Measurements from ENCODE around the gene SOX13.

Gene SOX13

GRCh38 chr1:204108312-204109141, 35.6 kb downstream of the SOX13 start:
- DNase-seq = no peak

- no peak for DNase-seq
Observed at GRCh38 chr1:204110894-204111633, 38.1 kb downstream of the SOX13 start.

GRCh38 chr1:204112876-204113730, 40.2 kb downstream of the SOX13 start:
- no peak for DNase-seq

- no peak for DNase-seq
Observed at GRCh38 chr1:204113896-204114295, 41.0 kb downstream of the SOX13 start.

- no peak for DNase-seq
Observed at GRCh38 chr1:204114606-204115005, 41.7 kb downstream of the SOX13 start.

GRCh38 chr1:204115116-204115515, 42.2 kb downstream of the SOX13 start:
- no peak for DNase-seq

GRCh38 chr1:204116539-204116938, 43.6 kb downstream of the SOX13 start:
- no peak for DNase-seq

GRCh38 chr1:204121840-204122555, 49.1 kb downstream of the SOX13 start:
- no peak for DNase-seq

GRCh38 chr1:204123376-204123775, 50.5 kb downstream of the SOX13 start:
- DNase-seq = no peak

GRCh38 chr1:204124639-204125038, 51.7 kb downstream of the SOX13 start:
- DNase-seq = no peak

GRCh38 chr1:204125759-204126351, 52.9 kb downstream of the SOX13 start:
- DNase-seq = no peak

- DNase-seq = no peak
Observed at GRCh38 chr1:204126386-204126785, 53.5 kb downstream of the SOX13 start.

- no peak for DNase-seq
Observed at GRCh38 chr1:204126956-204127355, 54.0 kb downstream of the SOX13 start.

GRCh38 chr1:204127597-204128242, 54.8 kb downstream of the SOX13 start:
- no peak for DNase-seq

- no peak for DNase-seq
Observed at GRCh38 chr1:204128464-204128963, 55.6 kb downstream of the SOX13 start.

- DNase-seq = peak; percentile 30 to 39
Observed at GRCh38 chr1:204128964-204129896, 56.3 kb downstream of the SOX13 start.

- no peak for DNase-seq
Observed at GRCh38 chr1:204130178-204130577, 57.3 kb downstream of the SOX13 start.

GRCh38 chr1:204130981-204131892, 58.3 kb downstream of the SOX13 start:
- no peak for DNase-seq

- DNase-seq = no peak
Observed at GRCh38 chr1:204131978-204132377, 59.1 kb downstream of the SOX13 start.

All from activated CD4-positive, alpha-beta T cell treated with anti-CD3 and anti-CD28 coated beads, Interleukin-2, amount 50 U/mL, for 4 hours (primary cell).